B cell (primary cell): ENCODE data around the gene ADAMTS12.

Experiments
- EZH2 ChIP-seq: IDR thresholded peaks from 2 replicates; pipeline ENCODE4 v1.6.1; 2012; ENCODE audit warnings: borderline replicate concordance, low read depth, mild to moderate bottlenecking, moderate library complexity, low read length; ENCODE audit not compliant: insufficient read depth, poor library complexity, severe bottlenecking
- TF ChIP-seq, protein P1 (sequence below): fragments of 200-600 bp; IDR thresholded peaks from one replicate; pipeline ENCODE4 v1.8.0; 2022; ENCODE audit warnings: antibody characterized with exemption, mild to moderate bottlenecking

DNA sequence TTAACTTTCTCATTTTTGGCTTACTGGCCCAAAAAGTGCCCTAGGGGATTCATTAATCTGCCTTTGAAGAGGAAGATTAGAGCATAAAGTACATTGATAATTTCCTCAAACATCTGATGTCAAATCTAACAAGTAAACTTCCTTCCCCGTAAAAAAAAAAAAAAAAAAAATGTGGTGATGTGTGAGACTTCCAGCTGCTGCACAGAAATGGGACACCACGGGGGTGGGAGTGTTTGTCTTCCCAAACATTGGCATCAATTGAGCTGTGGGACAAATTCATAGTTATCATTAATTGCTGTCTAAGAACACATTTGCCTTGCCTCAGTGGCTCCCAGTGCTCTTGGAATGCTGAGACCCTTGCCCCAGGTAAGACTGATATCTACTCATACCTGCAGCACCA lies 149.6 kb downstream of the ADAMTS12 start:
- TF ChIP-seq EZH2: no peak
- TF ChIP-seq, protein P1, sequence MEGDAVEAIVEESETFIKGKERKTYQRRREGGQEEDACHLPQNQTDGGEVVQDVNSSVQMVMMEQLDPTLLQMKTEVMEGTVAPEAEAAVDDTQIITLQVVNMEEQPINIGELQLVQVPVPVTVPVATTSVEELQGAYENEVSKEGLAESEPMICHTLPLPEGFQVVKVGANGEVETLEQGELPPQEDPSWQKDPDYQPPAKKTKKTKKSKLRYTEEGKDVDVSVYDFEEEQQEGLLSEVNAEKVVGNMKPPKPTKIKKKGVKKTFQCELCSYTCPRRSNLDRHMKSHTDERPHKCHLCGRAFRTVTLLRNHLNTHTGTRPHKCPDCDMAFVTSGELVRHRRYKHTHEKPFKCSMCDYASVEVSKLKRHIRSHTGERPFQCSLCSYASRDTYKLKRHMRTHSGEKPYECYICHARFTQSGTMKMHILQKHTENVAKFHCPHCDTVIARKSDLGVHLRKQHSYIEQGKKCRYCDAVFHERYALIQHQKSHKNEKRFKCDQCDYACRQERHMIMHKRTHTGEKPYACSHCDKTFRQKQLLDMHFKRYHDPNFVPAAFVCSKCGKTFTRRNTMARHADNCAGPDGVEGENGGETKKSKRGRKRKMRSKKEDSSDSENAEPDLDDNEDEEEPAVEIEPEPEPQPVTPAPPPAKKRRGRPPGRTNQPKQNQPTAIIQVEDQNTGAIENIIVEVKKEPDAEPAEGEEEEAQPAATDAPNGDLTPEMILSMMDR: no peak
